Activated CD8-positive, alpha-beta memory T cell treated with anti-CD3 and anti-CD28 coated beads, Interleukin-2, amount 50 U/mL, for 24 hours (primary cell): Measurements from ENCODE around the gene CCR3.

Source experiments
- DNase-seq: peaks from one replicate; pipeline ENCODE4 v3.0.0-alpha.2; 2020; ENCODE audit errors: extremely low read depth

CCR3 gene

GRCh38 chr3:46272028-46272451 lies 29.8 kb downstream of the CCR3 start:
- DNase-seq = no peak

- peak; percentile 62 for DNase-seq
Observed at GRCh38 chr3:46276497-46277099, 34.3 kb downstream of the CCR3 start.

- no peak for DNase-seq
Observed at GRCh38 chr3:46277476-46277875, 35.2 kb downstream of the CCR3 start.

- no peak for DNase-seq
Observed at GRCh38 chr3:46278816-46279672, 36.8 kb downstream of the CCR3 start.

GRCh38 chr3:46280105-46280797 lies 38.0 kb downstream of the CCR3 start:
- no peak for DNase-seq

GRCh38 chr3:46281551-46281950 lies 39.3 kb downstream of the CCR3 start:
- DNase-seq = no peak

GRCh38 chr3:46282041-46282440 lies 39.8 kb downstream of the CCR3 start:
- DNase-seq = no peak

- DNase-seq = no peak
Observed at GRCh38 chr3:46282696-46283095, 40.4 kb downstream of the CCR3 start.

- DNase-seq = no peak
Observed at GRCh38 chr3:46283881-46284450, 41.7 kb downstream of the CCR3 start.

- DNase-seq = peak; percentile 28
Observed at GRCh38 chr3:46284981-46285683, 42.9 kb downstream of the CCR3 start.

- DNase-seq = no peak
Observed at GRCh38 chr3:46285931-46286619, 43.8 kb downstream of the CCR3 start.

- no peak for DNase-seq
Observed at GRCh38 chr3:46286947-46287565, 44.8 kb downstream of the CCR3 start.

GRCh38 chr3:46289551-46289950 lies 47.3 kb downstream of the CCR3 start:
- DNase-seq = no peak

GRCh38 chr3:46289966-46290365 lies 47.7 kb downstream of the CCR3 start:
- DNase-seq = no peak

GRCh38 chr3:46291046-46291445 lies 48.8 kb downstream of the CCR3 start:
- DNase-seq = no peak

- DNase-seq = no peak
Observed at GRCh38 chr3:46293035-46293724, 50.9 kb downstream of the CCR3 start.

GRCh38 chr3:46293991-46294833 lies 52.0 kb downstream of the CCR3 start:
- peak; percentile 63 for DNase-seq

GRCh38 chr3:46296826-46297225 lies 54.6 kb downstream of the CCR3 start:
- no peak for DNase-seq
